Measurements from ENCODE around the gene ZNF823.
A peak's percentile ranks its signal among the peaks of the same experiment; 100 is the strongest.

DNA sequence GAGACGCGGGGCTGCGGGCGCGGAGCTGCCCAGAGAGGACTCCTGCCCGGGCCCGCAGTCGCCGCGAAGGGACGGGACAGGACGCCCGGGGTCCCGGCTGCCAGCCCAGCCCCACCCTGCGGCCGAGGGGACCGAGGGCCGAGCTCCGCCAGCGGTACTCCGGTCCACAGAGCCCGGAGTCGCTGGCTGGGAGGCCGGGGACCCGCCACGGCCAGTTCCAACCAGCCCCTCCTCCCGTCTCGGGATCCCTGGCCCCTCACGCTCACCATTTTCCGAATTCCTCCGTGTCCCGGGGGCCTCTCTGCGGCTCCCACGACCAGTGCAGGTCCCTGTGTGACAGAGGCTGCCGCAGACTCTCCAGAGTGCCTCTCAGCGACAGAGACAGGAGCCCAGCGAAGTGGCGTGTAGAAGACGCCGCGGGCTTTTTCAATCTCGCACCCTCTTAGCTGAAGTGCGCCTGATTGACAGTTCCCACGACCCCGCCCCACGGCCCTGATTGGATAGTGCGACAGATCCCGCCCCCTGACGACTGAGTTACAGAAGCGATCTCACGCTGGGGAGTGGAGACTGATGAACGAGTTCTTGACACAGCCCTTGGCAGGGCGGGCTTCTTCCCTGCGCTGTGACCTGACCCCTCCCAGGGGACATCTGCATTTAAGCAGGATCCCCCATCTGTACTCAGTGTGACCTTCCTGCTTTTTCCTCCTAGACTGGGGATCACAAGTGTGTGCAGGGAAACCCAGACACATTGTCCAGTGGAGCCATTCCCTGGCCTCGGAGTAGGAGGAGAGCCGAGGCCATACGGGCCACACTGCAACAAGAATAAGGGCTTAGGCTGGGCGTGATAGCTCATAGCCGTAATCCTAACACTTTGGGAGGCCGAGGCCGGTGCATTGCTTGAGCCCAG lies 44.0 kb downstream of the ZNF823 start:
- TF ChIP-seq, protein P1, sequence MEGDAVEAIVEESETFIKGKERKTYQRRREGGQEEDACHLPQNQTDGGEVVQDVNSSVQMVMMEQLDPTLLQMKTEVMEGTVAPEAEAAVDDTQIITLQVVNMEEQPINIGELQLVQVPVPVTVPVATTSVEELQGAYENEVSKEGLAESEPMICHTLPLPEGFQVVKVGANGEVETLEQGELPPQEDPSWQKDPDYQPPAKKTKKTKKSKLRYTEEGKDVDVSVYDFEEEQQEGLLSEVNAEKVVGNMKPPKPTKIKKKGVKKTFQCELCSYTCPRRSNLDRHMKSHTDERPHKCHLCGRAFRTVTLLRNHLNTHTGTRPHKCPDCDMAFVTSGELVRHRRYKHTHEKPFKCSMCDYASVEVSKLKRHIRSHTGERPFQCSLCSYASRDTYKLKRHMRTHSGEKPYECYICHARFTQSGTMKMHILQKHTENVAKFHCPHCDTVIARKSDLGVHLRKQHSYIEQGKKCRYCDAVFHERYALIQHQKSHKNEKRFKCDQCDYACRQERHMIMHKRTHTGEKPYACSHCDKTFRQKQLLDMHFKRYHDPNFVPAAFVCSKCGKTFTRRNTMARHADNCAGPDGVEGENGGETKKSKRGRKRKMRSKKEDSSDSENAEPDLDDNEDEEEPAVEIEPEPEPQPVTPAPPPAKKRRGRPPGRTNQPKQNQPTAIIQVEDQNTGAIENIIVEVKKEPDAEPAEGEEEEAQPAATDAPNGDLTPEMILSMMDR (IDR thresholded peaks at IDR 0.05) = no peak
- peak in 2 of 3 donors; percentile 39 to 40 for TF ChIP-seq POLR2A (IDR thresholded peaks at IDR 0.05)
